Stomach (tissue), 9 donors: ENCODE measurements around the gene TTC28. TPM values are rescaled to one million over a fixed set of nuclear protein-coding genes. Genes with fewer than 3 reads are reported as not detected.

Experiments
- DNase-seq, 2 donors: peaks; one replicate each; pipeline versions ENCODE4 v3.0.0 to v3.0.0-alpha.2; 2013 to 2019
- H3K27ac ChIP-seq, 5 donors: fragments of 200-600 bp in 4 of 5; sonication (generic) in 4 of 5; one replicate each; pipeline ENCODE4 v1.5.1; 2013 to 2019; ENCODE audit warnings: mild to moderate bottlenecking in 1 of 5, moderate library complexity in 1 of 5
- H3K27me3 ChIP-seq, 3 donors: fragments of 200-600 bp; sonication (generic); one replicate each; pipeline ENCODE4 v1.5.1; 2017 to 2019; ENCODE audit warnings: mixed run types in 1 of 3
- H3K36me3 ChIP-seq, 4 donors: fragments of 200-600 bp; sonication (generic); 1 replicate in 3 of 4; 2 replicates in 1 of 4; pipeline ENCODE4 v1.5.1; 2016 to 2019
- H3K4me1 ChIP-seq, 4 donors: fragments of 200-600 bp; sonication (generic); one replicate each; pipeline ENCODE4 v1.5.1; 2016 to 2019
- H3K4me3 ChIP-seq, 4 donors: fragments of 200-600 bp; sonication (generic) in 3 of 4; one replicate each; pipeline ENCODE4 v1.5.1; 2016 to 2019; ENCODE audit warnings: mild to moderate bottlenecking in 1 of 4
- H3K9me3 ChIP-seq, 4 donors: fragments of 200-600 bp; sonication (generic); one replicate each; pipeline ENCODE4 v1.5.1; 2016 to 2019
- CTCF ChIP-seq, 7 experiments: fragments of 450-650 bp in 4 of 7; fragments of 200-600 bp in 3 of 7; sonication (generic) in 3 of 7; IDR thresholded peaks; one replicate each; pipeline ENCODE4 v1.5.1; 2016 to 2019; ENCODE audit warnings: antibody characterized with exemption in 7 of 7, control low read depth in 2 of 7, mild to moderate bottlenecking in 1 of 7
- EP300 ChIP-seq: sonication (generic); formaldehyde crosslinking; IDR thresholded peaks from one replicate; pipeline ENCODE4 v1.6.1; 2017; ENCODE audit warnings: antibody characterized with exemption
- POLR2A ChIP-seq, 4 donors: fragments of 450-650 bp; IDR thresholded peaks; one replicate each; pipeline ENCODE4 v1.6.1; 2016; ENCODE audit warnings: antibody characterized with exemption in 4 of 4, control low read depth in 2 of 4, mild to moderate bottlenecking in 1 of 4, moderate library complexity in 1 of 4
- POLR2AphosphoS5 ChIP-seq, 3 donors: sonication (generic); formaldehyde crosslinking; IDR thresholded peaks; one replicate each; pipeline ENCODE4 v1.6.1; 2016; ENCODE audit warnings: antibody characterized with exemption in 3 of 3
- WGBS, 5 donors: extraction: QIAGEN DNeasy Blood & Tissue Kit in 3 of 5; methylation state at CpG; one replicate each; pipeline versions ENCODE4 v1.1.5 to v1.1.7; 2013 to 2018; 5-methylcytosine and 5-hydroxymethylcytosine counted together
- intact Hi-C: fragments of 100-400 bp; cut with DNase I; formaldehyde crosslinking; loops from one replicate; pipeline ENCODE4 v1.15.1; 2023; ENCODE audit warnings: low total_unique reads
- polyA plus RNA-seq, 3 donors: library from polyadenylated mRNA; stranded (reverse); fragments of 200-250 nt; gene quantifications; one replicate each; pipeline ENCODE4 v1.2.3, GENCODE V29; 2013
- total RNA-seq, 5 donors: library from RNA; depleted of rRNA; stranded (reverse); fragments of >200 nt; gene quantifications; one replicate each; pipeline versions ENCODE4 v1.1.0 to v1.2.3, GENCODE V29; 2014 to 2016
- donor health status: healthy with polysubstance abuse.
- donor health status: Bipolar disorder and iron deficiency.
- donor health status: healthy.

Gene TTC28
- total and polyA plus RNA-seq, 8 donors, result 1.7 to 53.4 (median 24.6) TPM

- intact Hi-C loops, result no loop called here
- Histone ChIP-seq H3K9me3 (peaks cover 0 to 20% (median 12%) of the 10 kb centered on the region in 4 donors), H3K4me1 (no peaks in the 10 kb centered on the region), H3K4me3 (no peak overlapping the region), H3K36me3 (no peaks in the 10 kb centered on the region), H3K27ac (no peak overlapping the region), H3K27me3 (no peaks in the 10 kb centered on the region)
- no peak for TF ChIP-seq EP300
- no peak for TF ChIP-seq CTCF (IDR thresholded peaks at IDR 0.05)
- no peak for TF ChIP-seq POLR2A (IDR thresholded peaks at IDR 0.05)
- TF ChIP-seq POLR2AphosphoS5 (IDR thresholded peaks at IDR 0.05), result no peak
- no peak for DNase-seq
Observed at GRCh38 chr22:28507896-28508295, 171.7 kb downstream of the TTC28 start.

GRCh38 chr22:28506150-28506535 lies 173.5 kb downstream of the TTC28 start:
- H3K4me1 ChIP-seq, result no peaks in the 10 kb centered on the region
- DNase-seq, result no peak
- peaks cover 0 to 17% (median 9%) of the 10 kb centered on the region in 4 donors for H3K9me3 ChIP-seq
- H3K27ac ChIP-seq, result no peak overlapping the region
- H3K27me3 ChIP-seq, result no peaks in the 10 kb centered on the region
- intact Hi-C loops, result no loop called here
- no peak for TF ChIP-seq EP300
- no peak for TF ChIP-seq CTCF (IDR thresholded peaks at IDR 0.05)
- no peak for TF ChIP-seq POLR2A (IDR thresholded peaks at IDR 0.05)
- TF ChIP-seq POLR2AphosphoS5 (IDR thresholded peaks at IDR 0.05), result no peak
- 64 to 83% (median 80%) methylated on average over 7 to 9 of the region's 9 CpGs for WGBS, 5 donors
- H3K36me3 ChIP-seq, result no peaks in the 10 kb centered on the region
- no peak overlapping the region for H3K4me3 ChIP-seq

- no peaks in the 10 kb centered on the region for H3K36me3 ChIP-seq
- H3K9me3 ChIP-seq, result peaks cover 0 to 12% (median 4%) of the 10 kb centered on the region in 4 donors
- peak overlapping the region in 1 of 5 donors; percentile 34 for H3K27ac ChIP-seq
- no peaks in the 10 kb centered on the region for H3K4me1 ChIP-seq
- TF ChIP-seq EP300 (no peak), POLR2AphosphoS5 (IDR thresholded peaks at IDR 0.05) (no peak), CTCF (IDR thresholded peaks at IDR 0.05) (no peak), POLR2A (IDR thresholded peaks at IDR 0.05) (no peak)
- no peaks in the 10 kb centered on the region for H3K27me3 ChIP-seq
- H3K4me3 ChIP-seq, result no peak overlapping the region
- intact Hi-C loops, result no loop called here
- WGBS, 5 donors, result 69 to 84% (median 79%) methylated on average over 12 to 15 of the region's 15 CpGs
- DNase-seq, result peak in 1 of 2 donors; percentile 35
Observed at GRCh38 chr22:28505416-28506149, 174.1 kb downstream of the TTC28 start.

GRCh38 chr22:28500006-28500405 lies 179.6 kb downstream of the TTC28 start:
- TF ChIP-seq EP300, result no peak
- TF ChIP-seq CTCF (IDR thresholded peaks at IDR 0.05), result no peak
- no peak for TF ChIP-seq POLR2AphosphoS5 (IDR thresholded peaks at IDR 0.05)
- TF ChIP-seq POLR2A (IDR thresholded peaks at IDR 0.05), result no peak
- H3K27ac ChIP-seq, result no peak overlapping the region
- H3K27me3 ChIP-seq, result no peaks in the 10 kb centered on the region
- WGBS, 5 donors, result 32 to 82% (median 71%) methylated on average over 1 of the region's 1 CpG
- H3K36me3 ChIP-seq, result no peaks in the 10 kb centered on the region
- H3K4me3 ChIP-seq, result no peak overlapping the region
- intact Hi-C loops, result no loop called here
- no peak for DNase-seq
- no peaks in the 10 kb centered on the region for H3K9me3 ChIP-seq
- no peaks in the 10 kb centered on the region for H3K4me1 ChIP-seq
